GM23248 (cell line): ENCODE results near the gene SBF2.

Experiments
- EZH2 ChIP-seq: fragments of 200-600 bp; sonication (generic); IDR thresholded peaks from 2 replicates; pipeline ENCODE4 v1.6.1; 2018; ENCODE audit warnings: antibody characterized with exemption, mild to moderate bottlenecking; ENCODE audit not compliant: insufficient read depth, poor library complexity, severe bottlenecking
- EZH2phosphoT487 ChIP-seq: fragments of 200-600 bp; sonication (generic); IDR thresholded peaks from 2 replicates; pipeline ENCODE4 v1.6.1; 2018; ENCODE audit warnings: antibody characterized with exemption, moderate library complexity, mild to moderate bottlenecking, low read depth; ENCODE audit not compliant: insufficient read depth

- no peak for TF ChIP-seq EZH2
- TF ChIP-seq EZH2phosphoT487: no peak
Measured at GRCh38 chr11:9862981-9863380, 431.0 kb downstream of the SBF2 start.
